ENCODE measurements around the gene JPH2.
"Not testable (repeated sequence)": the region's sequence is repeated elsewhere in the genome, so short reads cannot be mapped to it uniquely, and the experiment has no call there.

Gene JPH2

GRCh38 chr20:44187054-44187771, at the start of gene JPH2:
Gene JPH2, minus strand, starts transcription at chr20:44187188. Its CDS starts 483 bp downstream, at chr20:44186705.
- DNase-seq, result no peak
- ATAC-seq, result no peak

- ATAC-seq (no peak), DNase-seq (no peak)
Observed at GRCh38 chr20:44235702-44236101, 48.7 kb upstream of the JPH2 start.

- ATAC-seq, result no peak
- DNase-seq, result no peak
Observed at GRCh38 chr20:44234566-44235317, 47.8 kb upstream of the JPH2 start.

- no peak for ATAC-seq
Observed at GRCh38 chr20:44233436-44234016, 46.5 kb upstream of the JPH2 start.

GRCh38 chr20:44232469-44232856, 45.5 kb upstream of the JPH2 start:
- not testable (repeated sequence) for ATAC-seq, DNase-seq

More at GRCh38 chr20:44233436-44234016, 46.5 kb upstream of the JPH2 start:
- DNase-seq, result no peak

GRCh38 chr20:44231713-44232468, 44.9 kb upstream of the JPH2 start:
- ATAC-seq (no peak), DNase-seq (no peak)

- DNase-seq, result no peak
Observed at GRCh38 chr20:44231193-44231592, 44.2 kb upstream of the JPH2 start.

GRCh38 chr20:44228465-44229258, 41.7 kb upstream of the JPH2 start:
- no peak for ATAC-seq
- no peak for DNase-seq

More at GRCh38 chr20:44231193-44231592, 44.2 kb upstream of the JPH2 start:
- ATAC-seq, result peak; percentile 71

GRCh38 chr20:44224637-44225036, 37.6 kb upstream of the JPH2 start:
- DNase-seq (no peak), ATAC-seq (no peak)

GRCh38 chr20:44223721-44224120, 36.7 kb upstream of the JPH2 start:
- ATAC-seq (no peak), DNase-seq (no peak)

- DNase-seq (no peak), ATAC-seq (no peak)
Observed at GRCh38 chr20:44222633-44223368, 35.8 kb upstream of the JPH2 start.

- ATAC-seq (no peak), DNase-seq (no peak)
Observed at GRCh38 chr20:44222027-44222426, 35.0 kb upstream of the JPH2 start.

GRCh38 chr20:44221368-44221954, 34.5 kb upstream of the JPH2 start:
- DNase-seq (no peak), ATAC-seq (no peak)

- no peak for DNase-seq
- no peak for ATAC-seq
Observed at GRCh38 chr20:44219791-44220190, 32.8 kb upstream of the JPH2 start.

- ATAC-seq (no peak), DNase-seq (no peak)
Observed at GRCh38 chr20:44219170-44219730, 32.3 kb upstream of the JPH2 start.

GRCh38 chr20:44218446-44218845, 31.5 kb upstream of the JPH2 start:
- DNase-seq, result no peak
- no peak for ATAC-seq

GRCh38 chr20:44217342-44218092, 30.5 kb upstream of the JPH2 start:
- ATAC-seq (peak; percentile 75), DNase-seq (peak; percentile 74)

- ATAC-seq, result no peak
- DNase-seq, result peak; percentile 80
Observed at GRCh38 chr20:44215125-44215524, 28.1 kb upstream of the JPH2 start.

GRCh38 chr20:44212792-44213191, 25.8 kb upstream of the JPH2 start:
- no peak for DNase-seq
- ATAC-seq, result no peak
